HG03108 (cell line): ENCODE results near the gene CISH.
A peak's percentile ranks its signal among the peaks of the same experiment; 100 is the strongest.

ENCODE experiments used
- ATAC-seq: cut with Tn5 transposase; IDR thresholded peaks from one replicate; pipeline ENCODE4 v1.9.1; 2021; ENCODE audit warnings: moderate library complexity; ENCODE audit not compliant: unreplicated experiment

Gene CISH

GRCh38 chr3:50615190-50615589 lies 3.6 kb upstream of the CISH start:
- no peak for ATAC-seq

- no peak for ATAC-seq
These were observed 1.6 kb upstream of the CISH start for GRCh38 chr3:50612970-50613846.

- no peak for ATAC-seq
These were observed 784 bp upstream of the CISH start for GRCh38 chr3:50612234-50612882.

GRCh38 chr3:50610992-50611463 lies 546 bp downstream of the CISH start:
- ATAC-seq, result no peak

- no peak for ATAC-seq
These were observed 1.2 kb downstream of the CISH start for GRCh38 chr3:50610181-50610971.

- no peak for ATAC-seq
These were observed 1.9 kb downstream of the CISH start for GRCh38 chr3:50609763-50610085.

GRCh38 chr3:50609071-50609762 lies 2.4 kb downstream of the CISH start:
- no peak for ATAC-seq

GRCh38 chr3:50608278-50608677 lies 3.3 kb downstream of the CISH start:
- no peak for ATAC-seq

- no peak for ATAC-seq
These were observed 4.1 kb downstream of the CISH start for GRCh38 chr3:50607271-50608091.

- no peak for ATAC-seq
These were observed 5.0 kb downstream of the CISH start for GRCh38 chr3:50606596-50606995.

GRCh38 chr3:50605901-50606326 lies 5.7 kb downstream of the CISH start:
- no peak for ATAC-seq

- no peak for ATAC-seq
These were observed 6.7 kb downstream of the CISH start for GRCh38 chr3:50604628-50605588.

- no peak for ATAC-seq
These were observed 7.4 kb downstream of the CISH start for GRCh38 chr3:50604110-50604621.

- ATAC-seq, result no peak
These were observed 8.1 kb downstream of the CISH start for GRCh38 chr3:50603261-50604109.

GRCh38 chr3:50602595-50603191 lies 8.9 kb downstream of the CISH start:
- ATAC-seq, result no peak

- peak; percentile 80 for ATAC-seq
These were observed 10.6 kb downstream of the CISH start for GRCh38 chr3:50600841-50601591.
